NCI-H2227 (cell line): Measurements from ENCODE around the gene ADAD1.
"Not testable (repeated sequence)": the region's sequence is repeated elsewhere in the genome, so short reads cannot be mapped to it uniquely, and the experiment has no call there.

Experiments used
- DNase-seq: peaks from one replicate; lab custom pipeline; 2025; ENCODE audit not compliant: unreplicated experiment; lab: John Stamatoyannopoulos, UW

The ADAD1 gene

DNA sequence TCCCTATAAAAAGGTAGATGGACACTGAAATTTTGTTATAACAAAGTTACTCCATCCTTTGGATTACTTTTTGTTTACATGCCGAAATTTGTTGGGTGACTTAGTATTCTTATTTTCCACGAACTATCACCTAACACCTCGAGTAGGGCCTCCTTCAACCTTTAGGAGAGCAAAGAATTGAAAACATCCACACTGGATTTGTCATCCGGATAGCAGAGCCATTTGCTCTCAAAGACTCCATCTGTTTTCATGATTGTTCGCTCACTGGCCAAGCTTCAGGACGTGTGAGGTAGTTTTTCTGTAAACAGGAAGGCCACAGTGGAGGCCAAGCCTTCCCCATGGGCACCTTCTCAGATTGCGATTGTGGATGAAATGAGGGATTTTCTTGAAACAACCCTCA is at the start of gene ADAD1:
ADAD1 (plus strand) TSS at position 301 of the 400 bp plus-strand sequence. CDS start 1,059 bp downstream, outside the sequence.
- DNase-seq, result no peak

DNA sequence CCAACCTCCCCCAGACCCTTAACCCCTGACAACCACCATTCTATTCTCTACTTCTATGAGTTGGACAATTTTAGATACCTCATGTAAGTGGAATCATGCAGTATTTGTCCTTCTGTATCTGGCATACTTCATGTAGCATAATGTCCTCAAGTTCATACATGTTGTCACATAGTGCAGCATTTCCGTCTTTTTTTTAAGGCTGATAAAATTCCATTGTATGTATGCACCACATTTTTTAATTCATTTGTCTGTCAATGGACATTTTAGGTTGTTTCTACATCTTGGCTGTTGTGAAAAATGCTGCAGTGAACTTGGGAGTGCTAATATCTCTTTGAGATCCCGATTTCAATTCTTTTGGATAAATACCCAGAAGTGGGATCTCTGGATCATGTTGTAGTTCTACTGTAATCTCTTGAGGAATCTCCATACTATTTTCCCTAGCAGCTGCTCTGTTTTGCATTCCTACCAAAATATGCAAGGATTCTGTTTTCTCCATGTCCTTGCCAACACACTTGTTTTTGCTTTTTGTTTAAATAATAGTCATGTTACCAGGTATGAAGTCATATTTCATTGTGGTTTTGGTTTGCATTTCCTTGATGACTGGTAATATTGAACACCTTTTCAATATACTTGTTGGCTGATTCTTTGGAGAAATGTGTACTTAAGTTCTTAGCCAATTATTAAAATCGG is 48.8 kb upstream of the ADAD1 start:
- DNase-seq, result no peak

DNA sequence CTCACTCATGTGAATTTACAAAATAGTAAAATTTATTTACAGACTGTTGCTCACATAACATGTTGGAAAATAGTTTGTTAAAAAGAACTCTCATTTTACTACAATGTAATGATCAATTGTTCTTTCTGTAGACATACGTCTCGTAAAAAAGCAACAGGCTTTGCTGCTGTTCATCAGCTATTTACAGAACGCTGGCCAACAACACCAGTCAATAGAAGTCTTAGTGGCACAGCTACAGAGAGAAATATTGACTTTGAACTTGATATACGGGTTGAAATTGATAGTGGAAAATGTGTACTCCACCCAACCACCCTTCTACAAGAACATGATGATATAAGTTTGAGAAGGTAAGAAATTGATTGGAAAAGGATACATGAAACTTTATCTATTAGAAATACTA is 47.6 kb upstream of the ADAD1 start:
- no peak for DNase-seq

DNA sequence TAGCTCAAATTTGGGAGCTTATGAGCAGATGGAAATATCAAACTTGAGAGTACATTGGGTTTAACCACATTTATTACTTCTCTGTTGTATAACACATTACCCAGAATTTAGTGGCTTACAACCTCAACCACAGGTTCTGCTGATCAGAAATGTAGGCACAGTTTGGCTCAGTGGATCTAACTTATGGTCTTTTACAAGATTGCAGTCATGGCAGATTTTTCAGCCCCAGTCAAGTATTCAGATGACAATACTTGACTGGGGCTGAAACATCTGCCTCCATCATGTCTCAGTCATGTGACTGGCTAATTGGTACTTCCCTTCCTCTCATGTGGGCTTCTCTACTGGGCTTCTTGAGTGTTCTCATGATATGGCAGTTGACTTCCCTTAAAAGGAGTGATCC is 44.0 kb upstream of the ADAD1 start:
- no peak for DNase-seq

DNA sequence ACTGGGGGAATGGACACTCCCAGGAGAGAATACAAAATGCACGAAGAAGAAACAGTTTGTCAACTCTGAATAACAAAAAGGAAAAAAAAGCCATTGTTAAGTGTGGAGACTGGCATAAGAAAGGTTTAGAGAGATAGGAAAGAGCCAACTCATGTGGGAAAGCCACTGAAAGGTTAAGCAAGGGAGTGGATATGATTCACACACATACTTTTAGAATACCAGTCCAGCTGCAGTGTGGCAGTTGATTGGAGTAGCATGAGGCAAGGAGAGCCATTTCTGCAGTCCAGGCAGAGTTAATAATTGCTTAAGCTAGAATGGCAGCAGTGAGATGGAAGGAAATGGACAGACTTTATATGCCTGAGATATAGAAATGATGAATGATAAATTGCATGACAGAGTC is 36.9 kb upstream of the ADAD1 start:
- no peak for DNase-seq

DNA sequence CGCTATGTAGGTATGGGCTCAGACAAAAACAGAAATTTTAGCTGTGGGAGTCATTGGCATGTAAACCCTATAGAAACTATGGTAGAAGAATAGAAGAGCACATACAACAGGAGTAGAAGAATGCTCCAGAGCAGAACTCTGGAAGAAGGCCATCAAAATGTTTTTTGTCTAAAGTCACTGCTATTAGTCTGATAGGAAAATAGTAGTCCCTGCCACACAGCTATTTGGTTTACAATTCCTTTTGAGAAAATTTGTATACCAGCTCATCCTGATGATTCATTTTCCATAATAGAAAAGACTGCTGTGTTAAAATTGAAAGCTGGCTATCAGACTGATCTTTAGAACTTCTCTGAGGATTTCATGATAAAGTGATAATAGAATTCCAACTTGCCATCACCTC is 32.8 kb upstream of the ADAD1 start:
- no peak for DNase-seq

DNA sequence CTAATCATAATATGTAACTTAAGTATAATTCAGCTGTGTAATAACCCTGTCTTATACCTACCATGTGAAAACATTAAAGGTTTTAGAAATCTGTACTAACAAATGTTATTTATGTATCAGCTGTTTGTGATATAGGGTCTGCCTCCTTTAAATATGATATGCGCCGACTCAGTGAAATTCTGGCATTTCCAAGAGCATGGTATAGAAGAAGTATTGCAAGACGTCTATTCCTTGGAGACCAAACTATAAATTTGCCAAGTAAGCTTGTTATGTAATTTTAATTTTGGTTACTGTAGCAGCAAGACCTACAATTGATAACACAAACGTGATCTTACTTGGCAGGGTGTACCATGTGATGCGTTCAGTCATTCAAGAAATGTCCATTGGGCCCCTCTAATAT is 32.3 kb upstream of the ADAD1 start:
- DNase-seq, result no peak

DNA sequence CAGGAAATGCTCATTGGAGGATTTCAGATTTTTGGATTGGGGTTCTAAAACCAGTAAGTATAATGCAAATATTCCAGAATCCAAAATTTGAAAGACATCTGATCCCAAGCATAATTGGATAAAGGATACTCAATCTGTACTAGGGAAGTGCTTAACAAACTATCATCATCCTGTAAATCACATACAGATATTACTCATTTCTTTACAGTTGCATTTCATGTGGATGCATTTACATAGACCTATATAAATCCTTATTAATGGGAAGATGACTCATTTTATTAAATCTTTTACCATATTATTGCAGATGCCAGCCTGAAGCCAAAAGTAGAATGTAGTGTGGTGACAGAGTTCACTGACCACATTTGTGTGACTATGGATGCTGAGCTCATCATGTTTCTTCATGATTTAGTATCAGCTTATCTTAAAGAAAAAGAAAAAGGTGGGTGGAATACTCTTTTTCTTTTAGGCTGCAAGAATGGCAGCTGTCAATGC is 22.4 kb upstream of the ADAD1 start:
- no peak for DNase-seq

DNA sequence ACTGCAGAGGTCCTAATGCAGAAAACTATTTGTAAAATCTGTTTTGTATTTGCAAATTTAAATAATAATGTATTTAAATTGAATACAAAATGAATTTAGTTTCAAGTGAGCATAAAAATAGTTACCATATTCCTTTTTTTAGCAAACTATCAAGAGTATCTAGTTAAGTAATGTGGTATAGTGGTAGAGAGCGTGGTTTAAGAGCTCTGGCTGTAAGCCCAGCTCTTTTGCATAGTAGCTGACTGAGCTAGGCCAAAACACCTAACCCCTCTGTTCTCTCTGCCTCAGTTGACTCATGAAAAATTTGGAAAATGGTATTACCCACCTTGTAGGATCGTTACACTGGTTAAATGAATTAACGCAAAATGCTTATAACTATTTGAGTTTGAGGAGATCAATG is 18.1 kb upstream of the ADAD1 start:
- no peak for DNase-seq

DNA sequence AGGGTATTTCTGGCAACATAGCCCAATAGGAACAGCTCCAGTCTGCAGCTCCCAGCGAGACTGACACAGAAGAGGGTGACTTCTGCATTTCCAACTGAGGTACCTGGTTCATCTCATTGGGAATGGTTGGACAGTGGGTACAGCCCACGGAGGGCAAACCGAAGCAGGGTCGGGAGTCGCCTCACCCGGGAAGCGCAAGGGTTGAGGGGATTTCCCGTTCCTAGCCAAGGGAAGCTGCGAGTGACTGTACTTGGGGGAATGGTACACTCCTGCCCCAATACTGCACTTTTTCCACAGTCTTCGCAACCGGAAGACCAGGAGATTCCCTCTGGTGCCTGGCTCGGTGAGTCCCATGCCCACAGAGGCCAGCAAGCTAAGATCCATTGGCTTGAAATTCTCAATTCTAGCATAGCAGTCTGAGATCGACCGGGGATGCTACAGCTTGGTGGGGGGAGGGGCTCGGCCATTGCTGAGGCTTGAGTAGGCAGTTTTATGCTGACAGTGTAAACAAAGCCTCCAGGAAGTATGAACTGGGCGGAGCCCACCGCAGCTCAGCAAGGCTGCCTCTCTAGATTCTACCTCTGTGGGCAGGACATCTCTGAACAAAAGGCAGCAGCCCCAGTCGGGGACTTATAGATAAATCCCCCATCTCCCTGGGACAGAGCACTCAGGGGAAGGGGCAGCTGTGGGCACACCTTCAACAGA is 14.0 kb upstream of the ADAD1 start:
- peak; percentile 56 for DNase-seq

DNA sequence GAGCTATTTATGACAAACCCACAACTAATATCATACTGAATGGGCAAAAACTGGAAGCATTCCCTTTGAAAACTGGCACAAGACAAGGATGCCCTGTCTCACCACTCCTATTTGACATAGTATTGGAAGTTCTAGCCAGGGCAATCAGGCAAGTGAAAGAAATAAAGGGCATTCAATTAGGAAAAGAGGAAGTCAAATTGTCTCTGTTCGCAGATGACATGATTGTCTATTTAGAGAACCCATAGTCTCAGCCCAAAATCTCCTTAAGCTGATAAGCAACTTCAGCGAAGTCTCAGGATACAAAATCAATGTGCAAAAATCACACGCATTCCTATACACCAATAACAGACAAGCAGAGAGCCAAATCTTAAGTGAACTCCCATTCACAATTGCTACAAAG is 10.0 kb upstream of the ADAD1 start:
- not testable (repeated sequence) for DNase-seq

DNA sequence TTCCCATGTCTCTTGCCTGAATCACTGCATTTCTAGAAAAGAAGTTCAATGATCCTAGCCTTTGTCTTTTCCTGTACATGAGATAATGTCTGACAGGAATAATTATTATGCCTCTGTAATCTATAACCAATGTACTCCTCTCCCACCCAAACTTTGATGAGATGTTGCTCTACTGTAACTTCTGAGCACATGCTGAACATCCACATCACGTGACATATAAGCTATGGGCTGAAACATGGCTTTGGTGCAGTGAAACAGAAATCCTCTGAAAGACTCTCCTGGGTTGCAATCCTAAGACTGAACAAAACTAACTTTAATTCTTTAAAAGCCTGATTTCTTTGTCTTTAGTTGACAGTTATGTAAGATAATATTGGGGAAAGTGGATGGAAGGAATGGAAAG is 1.5 kb upstream of the ADAD1 start:
- no peak for DNase-seq

DNA sequence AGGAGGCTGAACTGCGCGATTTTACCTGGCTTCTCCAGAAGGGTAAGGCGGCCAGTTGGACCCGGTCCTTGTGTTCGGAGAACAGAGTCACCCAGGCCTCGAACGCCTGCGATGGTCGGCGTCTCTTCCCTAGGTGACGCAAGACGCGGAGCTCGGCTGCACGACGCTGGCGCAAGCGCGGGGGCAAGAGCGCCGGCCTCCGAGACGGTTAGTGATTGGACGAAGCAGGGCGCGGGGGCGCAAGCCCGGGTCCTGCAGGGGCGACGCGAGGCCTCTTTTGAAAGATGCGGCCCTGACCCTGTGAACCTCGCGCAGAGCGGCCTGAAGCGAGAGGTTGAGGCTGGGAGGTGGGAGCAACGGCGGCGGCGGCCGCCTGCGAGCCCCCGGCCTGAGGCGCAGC is 428 bp downstream of the ADAD1 start:
- DNase-seq, result no peak

DNA sequence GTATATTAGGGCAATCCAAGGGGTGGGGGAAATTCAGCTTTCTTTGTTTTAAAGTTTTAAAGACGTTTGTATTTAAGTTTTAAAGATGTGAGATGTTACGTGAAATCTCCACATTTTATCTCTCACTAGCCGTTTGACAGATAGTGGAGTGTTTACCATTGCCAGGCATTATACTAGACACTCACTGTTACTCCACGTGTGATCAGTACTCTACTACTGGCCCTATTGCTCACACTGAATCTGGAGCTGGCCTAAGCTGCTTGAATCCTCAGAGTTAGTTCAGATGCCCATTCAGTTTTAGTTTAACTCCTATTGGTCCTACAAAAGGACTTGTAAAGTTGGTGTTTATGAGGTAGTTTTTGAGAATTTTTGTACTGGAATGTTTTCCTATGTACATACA is 4.5 kb downstream of the ADAD1 start:
- no peak for DNase-seq

DNA sequence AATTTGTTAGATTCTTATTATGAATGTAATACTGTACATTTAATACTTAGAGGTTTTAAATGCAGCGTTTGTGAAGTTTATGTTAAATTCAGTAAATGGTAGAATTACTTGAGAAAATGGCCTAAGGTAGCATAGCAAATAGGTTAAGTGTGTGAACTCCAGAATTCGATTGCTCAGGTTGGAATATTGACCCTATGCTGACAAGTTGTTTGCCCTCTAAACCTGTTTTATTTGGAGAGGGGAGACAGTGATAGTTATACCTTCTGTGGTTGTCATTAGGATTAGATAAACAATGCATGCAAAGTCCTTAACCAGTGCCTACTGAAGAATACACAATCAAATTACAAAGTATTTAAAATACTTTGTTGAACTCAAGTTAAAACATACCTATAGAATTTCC is 5.4 kb downstream of the ADAD1 start:
- no peak for DNase-seq

DNA sequence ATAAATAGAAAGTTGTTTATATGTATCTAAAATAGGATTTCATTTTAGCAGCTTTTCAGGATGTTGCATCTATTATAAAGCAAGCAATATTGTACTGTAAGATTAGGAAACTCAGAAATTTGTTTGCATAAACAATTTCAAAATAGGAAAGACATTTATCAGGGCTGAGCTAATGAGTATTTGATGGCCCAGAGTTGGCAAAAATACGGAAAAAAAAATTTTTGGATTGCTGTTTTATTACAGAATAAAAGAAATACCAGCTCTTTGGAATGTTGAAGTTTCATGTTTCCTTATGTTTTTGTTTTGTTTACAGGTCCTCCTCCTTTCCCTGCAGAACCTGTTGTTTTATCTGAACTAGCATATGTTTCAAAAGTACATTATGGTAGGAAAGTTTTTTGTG is 14.5 kb downstream of the ADAD1 start:
- no peak for DNase-seq

DNA sequence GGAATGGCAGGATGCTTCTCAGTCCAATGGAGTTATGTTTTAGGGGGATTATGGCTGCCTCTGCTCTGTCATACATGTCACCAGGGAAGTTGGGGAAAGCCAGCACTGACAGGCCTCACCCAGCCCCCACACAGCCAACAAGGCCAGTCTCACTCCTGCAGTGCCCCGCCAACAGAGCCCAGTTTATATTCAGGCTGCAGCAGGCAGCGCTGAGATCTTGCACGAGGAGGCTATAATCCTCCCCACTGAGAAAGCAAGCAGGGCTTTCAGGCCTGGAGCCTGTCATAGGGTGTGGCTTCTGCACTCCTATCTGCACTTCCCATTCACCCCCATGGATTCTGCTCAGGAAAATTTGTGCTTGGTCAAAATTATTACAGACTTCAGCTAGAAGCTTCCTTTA is 25.1 kb downstream of the ADAD1 start:
- no peak for DNase-seq

DNA sequence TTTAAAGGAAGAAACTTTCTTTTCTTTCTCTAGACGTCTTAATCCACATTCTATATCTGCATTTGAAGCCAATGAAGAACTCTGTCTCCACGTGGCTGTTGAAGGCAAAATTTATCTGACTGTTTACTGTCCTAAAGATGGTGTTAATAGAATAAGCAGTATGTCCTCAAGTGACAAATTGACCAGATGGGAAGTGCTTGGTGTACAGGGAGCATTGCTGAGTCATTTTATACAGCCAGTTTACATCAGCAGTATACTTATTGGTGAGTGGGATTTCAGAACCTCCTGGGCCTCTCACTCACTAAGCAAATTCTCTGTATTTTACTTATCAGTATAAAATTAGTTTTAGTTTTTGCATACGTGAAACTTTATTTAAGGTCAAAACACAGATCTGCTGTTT is 33.7 kb downstream of the ADAD1 start:
- DNase-seq, result no peak

DNA sequence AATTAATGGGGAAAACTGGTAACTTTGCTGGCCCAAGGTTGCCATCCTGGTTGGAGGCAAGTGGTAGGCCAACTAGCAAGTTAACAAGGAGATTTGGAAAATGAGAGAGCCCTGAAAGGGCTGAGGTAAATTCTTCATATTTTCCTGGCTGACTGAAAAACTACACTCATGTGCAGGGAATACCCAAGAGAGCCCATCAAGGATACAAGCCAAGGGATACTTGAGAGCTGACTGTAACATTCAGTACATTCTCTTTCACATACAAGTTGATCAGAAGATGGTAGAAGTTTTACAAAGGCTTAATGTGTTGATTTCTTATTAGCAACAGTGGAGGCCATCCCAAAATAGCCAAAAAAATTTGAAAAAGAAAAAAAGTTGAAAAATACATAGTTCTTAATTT is 44.4 kb downstream of the ADAD1 start:
- no peak for DNase-seq

DNA sequence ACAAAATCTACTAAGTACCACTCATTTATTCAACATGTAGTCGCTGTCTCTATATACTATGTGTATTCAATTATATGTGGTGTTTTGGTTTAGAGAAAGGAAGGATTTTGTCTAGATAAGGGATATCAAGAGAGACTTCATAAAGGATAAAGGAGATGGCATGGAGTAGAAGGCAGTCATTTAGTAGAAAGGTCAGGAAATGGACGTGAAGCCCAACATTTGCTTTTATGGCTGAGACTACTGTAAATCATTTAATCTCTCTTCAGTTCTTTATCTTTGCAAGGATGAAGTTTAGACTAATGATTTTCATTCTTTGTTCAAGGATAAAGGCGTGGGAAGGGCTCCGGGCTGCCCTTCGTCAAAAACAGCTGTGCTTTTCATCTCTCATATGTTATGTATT is 52.5 kb downstream of the ADAD1 start:
- no peak for DNase-seq

DNA sequence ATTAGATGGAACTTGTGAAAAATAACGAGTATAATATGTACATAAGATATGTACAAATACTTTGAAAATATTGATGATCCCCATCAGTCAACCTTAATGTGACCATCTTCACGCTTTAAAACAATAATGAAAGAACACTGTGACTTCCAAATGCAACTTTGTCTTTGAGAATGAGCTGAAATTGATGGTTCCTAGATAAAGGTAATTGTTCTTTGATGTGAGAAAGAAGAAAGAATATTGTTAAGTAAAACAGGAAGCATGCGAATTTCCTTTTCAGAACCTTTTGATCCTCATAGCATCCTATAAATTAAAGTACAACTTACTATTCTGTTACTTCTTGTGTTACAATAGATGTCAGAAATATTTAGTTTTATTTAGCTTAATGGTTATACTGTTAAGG is 55.5 kb downstream of the ADAD1 start:
- no peak for DNase-seq

DNA sequence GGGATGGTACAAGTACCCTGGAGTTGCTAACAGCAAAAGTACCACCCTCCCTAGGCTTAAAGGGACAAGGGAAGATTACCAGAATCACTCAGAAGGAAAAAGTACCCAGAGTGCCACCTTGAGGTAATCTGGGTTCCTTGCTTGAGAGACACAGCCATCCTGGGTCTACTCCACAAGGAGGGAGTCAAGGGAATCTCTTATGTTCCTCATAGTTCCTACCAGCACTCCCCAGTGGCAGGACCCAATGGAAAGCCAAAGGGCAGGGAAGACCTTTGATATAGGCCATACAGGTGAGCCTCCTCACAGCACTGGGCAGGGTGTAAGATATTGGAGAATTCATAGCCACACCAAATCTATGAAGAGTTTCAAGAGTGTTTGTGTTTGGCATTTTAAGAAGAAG is 72.0 kb downstream of the ADAD1 start:
- peak; percentile 2 for DNase-seq
